ENCODE results near the gene SNTG2. TPM values are rescaled to one million over a fixed set of nuclear protein-coding genes. Genes with fewer than 3 reads are reported as not detected.

The SNTG2 gene
- total RNA-seq, 2 experiments from 2014 or later, result not detected

GRCh38 chr2:905091-905832 is 45.4 kb upstream of the SNTG2 start:
- H2AFZ ChIP-seq (ENCODE audit: low read length), result no peak overlapping the region
- BruUV-seq (replicated peaks), result no TSS peak
- intact Hi-C loops (cut with micrococcal nuclease; ENCODE audit: unreplicated experiment), result no loop called here
- no peak overlapping the region for H3K4me2 ChIP-seq (ENCODE audit: low read length)
- no peaks in the 10 kb centered on the region for H3K4me1 ChIP-seq (ENCODE audit: insufficient read depth, low read length, poor library complexity, severe bottlenecking)
- CTCF ChIA-PET (ENCODE audit: unreplicated experiment), result no interaction called here
- no peaks in the 10 kb centered on the region for H3K36me3 ChIP-seq (ENCODE audit: insufficient read depth, low read length)
- no peak for TF ChIP-seq EZH2phosphoT487 (IDR thresholded peaks at IDR 0.05; ENCODE audit: borderline replicate concordance, low read depth, low read length)
- no peak for TF ChIP-seq CTCF (conservative IDR thresholded peaks at IDR 0.05; ENCODE audit: low read length)
- no peaks in the 10 kb centered on the region for H4K20me1 ChIP-seq (ENCODE audit: insufficient read depth, low read length)
- no peak overlapping the region for H3K27ac ChIP-seq (ENCODE audit: low read depth, low read length, poor library complexity, severe bottlenecking)
- DNase-seq (ENCODE audit: low spot score), result no peak
- H3K4me3 ChIP-seq (ENCODE audit: low read depth, low read length, poor library complexity, severe bottlenecking), result no peak overlapping the region
- no peaks in the 10 kb centered on the region for H3K9me2 ChIP-seq (ENCODE audit: insufficient read depth, low read length)
- H3K9me3 ChIP-seq (ENCODE audit: low read length), result peaks cover 13% of the 10 kb centered on the region
- POLR2A ChIA-PET, result no interaction called here
- H3K79me2 ChIP-seq (ENCODE audit: insufficient read depth, low read depth, low read length), result no peaks in the 10 kb centered on the region

GRCh38 chr2:905833-906140 is 44.9 kb upstream of the SNTG2 start:
- Histone ChIP-seq H3K4me3 (ENCODE audit: low read depth, low read length, poor library complexity, severe bottlenecking) (no peak overlapping the region), H3K27ac (ENCODE audit: low read depth, low read length, poor library complexity, severe bottlenecking) (no peak overlapping the region), H3K9me3 (ENCODE audit: low read length) (peaks cover 15% of the 10 kb centered on the region), H4K20me1 (ENCODE audit: insufficient read depth, low read length) (no peaks in the 10 kb centered on the region), H3K79me2 (ENCODE audit: insufficient read depth, low read depth, low read length) (no peaks in the 10 kb centered on the region), H3K4me1 (ENCODE audit: insufficient read depth, low read length, poor library complexity, severe bottlenecking) (no peaks in the 10 kb centered on the region), H3K4me2 (ENCODE audit: low read length) (no peak overlapping the region), H2AFZ (ENCODE audit: low read length) (no peak overlapping the region), H3K36me3 (ENCODE audit: insufficient read depth, low read length) (no peaks in the 10 kb centered on the region), H3K9me2 (ENCODE audit: insufficient read depth, low read length) (no peaks in the 10 kb centered on the region)
- POLR2A ChIA-PET, result interaction anchor here (1.1 kb wide), 1 partner anchor 78 kb away, joined by 4 read pairs; no protein-coding TSS in a partner anchor
- no peak for DNase-seq (ENCODE audit: low spot score)
- intact Hi-C loops (cut with micrococcal nuclease; ENCODE audit: unreplicated experiment), result no loop called here
- CTCF ChIA-PET (ENCODE audit: unreplicated experiment), result no interaction called here
- BruUV-seq (replicated peaks), result no TSS peak
- TF ChIP-seq CTCF (conservative IDR thresholded peaks at IDR 0.05; ENCODE audit: low read length) (no peak), EZH2phosphoT487 (IDR thresholded peaks at IDR 0.05; ENCODE audit: borderline replicate concordance, low read depth, low read length) (no peak)

GRCh38 chr2:907706-908105 is 42.9 kb upstream of the SNTG2 start:
- DNase-seq (ENCODE audit: low spot score), result no peak
- no peak overlapping the region for H3K27ac ChIP-seq (ENCODE audit: low read depth, low read length, poor library complexity, severe bottlenecking)
- no peak for TF ChIP-seq EZH2phosphoT487 (IDR thresholded peaks at IDR 0.05; ENCODE audit: borderline replicate concordance, low read depth, low read length)
- TF ChIP-seq CTCF (conservative IDR thresholded peaks at IDR 0.05; ENCODE audit: low read length), result no peak
- ChIA-PET CTCF (ENCODE audit: unreplicated experiment) (no interaction called here), POLR2A (no interaction called here)
- no peak overlapping the region for H3K4me2 ChIP-seq (ENCODE audit: low read length)
- no peaks in the 10 kb centered on the region for H3K79me2 ChIP-seq (ENCODE audit: insufficient read depth, low read depth, low read length)
- H2AFZ ChIP-seq (ENCODE audit: low read length), result no peak overlapping the region
- H3K4me1 ChIP-seq (ENCODE audit: insufficient read depth, low read length, poor library complexity, severe bottlenecking), result no peaks in the 10 kb centered on the region
- no TSS peak for BruUV-seq (replicated peaks)
- no peaks in the 10 kb centered on the region for H4K20me1 ChIP-seq (ENCODE audit: insufficient read depth, low read length)
- H3K9me3 ChIP-seq (ENCODE audit: low read length), result peaks cover 15% of the 10 kb centered on the region
- H3K9me2 ChIP-seq (ENCODE audit: insufficient read depth, low read length), result no peaks in the 10 kb centered on the region
- no peaks in the 10 kb centered on the region for H3K36me3 ChIP-seq (ENCODE audit: insufficient read depth, low read length)
- no peak overlapping the region for H3K4me3 ChIP-seq (ENCODE audit: low read depth, low read length, poor library complexity, severe bottlenecking)
- intact Hi-C loops (cut with micrococcal nuclease; ENCODE audit: unreplicated experiment), result no loop called here
